ENCODE data around the gene PACRG.

Gene PACRG

DNA sequence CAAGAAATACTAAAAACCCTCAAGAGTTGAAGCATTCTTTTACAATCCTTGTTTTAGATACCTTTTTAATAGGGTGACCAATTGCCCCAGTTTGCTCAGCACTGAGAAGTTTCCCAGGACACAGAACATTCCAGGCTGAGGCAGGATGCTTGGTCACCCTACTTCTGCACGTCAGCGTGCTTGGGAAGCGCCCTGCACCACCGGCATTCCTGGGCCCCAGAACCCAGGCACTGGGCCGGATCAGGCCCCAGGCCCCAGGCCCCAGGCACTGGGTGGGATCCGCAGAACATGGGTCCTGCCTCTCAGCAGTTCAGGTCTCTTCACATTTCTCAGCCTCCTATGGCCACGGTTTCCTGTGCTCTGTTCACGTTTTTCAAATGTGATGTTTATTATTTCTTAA is 472.9 kb downstream of the PACRG start:
- no peak for DNase-seq (ENCODE audit: low spot score)

DNA sequence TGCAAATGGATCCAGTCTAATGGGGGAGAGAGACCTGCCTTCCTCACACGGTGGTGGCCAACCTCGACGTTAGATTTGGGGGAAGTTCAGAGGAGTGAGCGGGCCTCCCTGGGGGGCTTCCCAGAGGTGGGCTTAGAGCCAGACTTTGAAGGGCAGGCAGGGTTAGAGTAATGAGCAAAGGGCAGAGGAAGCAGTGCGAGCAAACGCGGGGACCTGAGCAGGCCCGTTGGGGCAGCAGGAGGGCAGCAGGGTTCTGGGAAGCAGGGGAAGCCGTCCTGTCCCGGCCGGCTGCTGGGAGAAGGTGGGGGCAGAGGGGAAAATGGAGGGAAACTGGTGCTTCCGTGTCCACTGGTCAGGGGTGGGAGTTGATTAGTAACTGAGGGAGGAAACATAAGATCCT is 474.1 kb downstream of the PACRG start:
- no peak for DNase-seq (ENCODE audit: low spot score)

- DNase-seq (ENCODE audit: low spot score), result no peak
These were observed 478.4 kb downstream of the PACRG start for GRCh38 chr6:163206196-163206595.

DNA sequence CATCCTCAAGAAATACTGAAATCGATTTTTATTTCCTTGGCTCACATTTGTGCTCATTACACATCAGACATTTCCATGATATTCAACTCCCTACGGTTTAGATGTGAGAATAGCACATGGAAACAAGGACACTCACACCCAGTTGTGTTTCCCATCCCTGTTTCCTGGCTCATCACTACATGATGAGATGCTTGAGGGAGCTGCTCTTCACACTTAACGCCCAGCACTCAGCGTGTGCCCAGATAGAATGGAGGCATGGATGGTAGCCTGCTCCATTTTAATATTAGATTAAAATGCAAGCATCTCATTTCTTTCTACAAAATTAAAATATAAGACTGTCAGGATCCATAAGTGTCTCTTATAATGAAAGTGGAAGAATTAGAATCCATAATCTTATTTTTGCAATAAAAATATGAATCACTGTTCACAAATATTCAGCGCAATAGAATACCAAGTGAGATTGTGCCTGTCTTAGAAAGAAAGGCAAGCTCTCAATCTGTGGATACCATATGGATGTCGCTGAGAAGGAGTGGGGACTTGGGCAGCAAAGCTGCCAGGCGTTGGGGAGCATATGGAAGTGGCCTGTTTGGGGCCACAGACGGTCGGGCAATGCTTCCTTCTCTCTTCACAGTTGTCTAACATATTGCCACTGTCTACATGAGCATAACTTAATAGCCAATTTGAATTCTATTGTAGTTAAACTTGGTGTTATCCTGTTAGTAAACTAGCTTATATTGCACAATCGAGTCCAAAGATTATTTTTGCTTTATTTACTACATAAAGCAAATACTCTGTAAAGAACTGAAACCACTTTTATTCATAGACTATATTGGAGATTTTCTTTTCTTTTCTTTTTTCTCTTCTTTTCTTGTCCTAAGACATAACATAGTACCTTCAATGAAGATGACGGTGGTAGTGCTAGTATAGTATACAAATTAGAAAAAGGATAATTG is 479.9 kb downstream of the PACRG start:
- no peak for DNase-seq (ENCODE audit: low spot score)

DNA sequence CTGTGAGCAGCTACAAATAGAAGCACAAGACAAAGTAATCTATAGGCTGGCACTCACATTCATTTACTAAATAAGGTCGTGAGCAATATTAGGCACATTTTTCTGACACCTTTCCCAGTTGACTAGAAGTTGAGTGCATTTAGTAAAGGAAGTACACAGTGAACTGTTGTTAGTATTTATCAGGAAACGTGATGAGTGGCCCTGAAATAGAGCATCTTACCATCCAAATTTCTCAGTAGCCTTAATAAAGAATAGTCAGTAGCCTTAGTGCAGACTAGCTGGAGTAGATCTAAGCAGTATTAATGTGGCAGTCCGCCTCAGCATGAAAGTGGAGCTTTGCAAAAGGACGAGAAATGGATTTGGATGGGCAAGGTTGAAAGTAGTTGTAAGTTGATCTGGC is 481.2 kb downstream of the PACRG start:
- DNase-seq (ENCODE audit: low spot score), result no peak

- no peak for DNase-seq (ENCODE audit: low spot score)
These were observed 484.3 kb downstream of the PACRG start for GRCh38 chr6:163212123-163212522.

- DNase-seq (ENCODE audit: low spot score), result no peak
These were observed 486.5 kb downstream of the PACRG start for GRCh38 chr6:163214259-163214658.

DNA sequence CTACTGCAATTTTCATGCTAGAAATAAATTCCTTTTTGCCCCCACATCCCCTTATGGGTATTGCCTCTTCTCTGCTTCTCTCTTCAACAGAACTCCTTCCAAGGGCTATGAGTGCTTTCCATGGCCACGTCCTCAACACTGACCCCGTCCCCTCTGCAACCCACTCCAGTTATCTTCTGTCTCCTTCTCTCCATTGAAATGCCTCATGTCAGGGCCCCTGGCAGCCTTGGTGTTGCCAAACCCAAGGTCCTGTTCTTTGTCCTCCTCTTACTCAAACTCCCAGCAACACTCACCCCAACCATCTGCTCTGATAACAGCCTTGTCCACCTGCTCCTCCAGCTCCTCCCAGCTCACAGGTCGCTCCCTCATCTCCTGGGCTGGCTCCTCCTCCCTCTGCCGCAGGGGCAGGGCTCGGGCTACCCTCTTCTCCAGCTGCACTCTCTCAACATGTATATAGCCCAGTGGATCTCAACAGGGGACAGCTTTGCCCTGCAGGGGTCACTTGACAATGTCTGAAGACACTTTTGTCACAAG is 490.7 kb downstream of the PACRG start:
- no peak for DNase-seq (ENCODE audit: low spot score)

DNA sequence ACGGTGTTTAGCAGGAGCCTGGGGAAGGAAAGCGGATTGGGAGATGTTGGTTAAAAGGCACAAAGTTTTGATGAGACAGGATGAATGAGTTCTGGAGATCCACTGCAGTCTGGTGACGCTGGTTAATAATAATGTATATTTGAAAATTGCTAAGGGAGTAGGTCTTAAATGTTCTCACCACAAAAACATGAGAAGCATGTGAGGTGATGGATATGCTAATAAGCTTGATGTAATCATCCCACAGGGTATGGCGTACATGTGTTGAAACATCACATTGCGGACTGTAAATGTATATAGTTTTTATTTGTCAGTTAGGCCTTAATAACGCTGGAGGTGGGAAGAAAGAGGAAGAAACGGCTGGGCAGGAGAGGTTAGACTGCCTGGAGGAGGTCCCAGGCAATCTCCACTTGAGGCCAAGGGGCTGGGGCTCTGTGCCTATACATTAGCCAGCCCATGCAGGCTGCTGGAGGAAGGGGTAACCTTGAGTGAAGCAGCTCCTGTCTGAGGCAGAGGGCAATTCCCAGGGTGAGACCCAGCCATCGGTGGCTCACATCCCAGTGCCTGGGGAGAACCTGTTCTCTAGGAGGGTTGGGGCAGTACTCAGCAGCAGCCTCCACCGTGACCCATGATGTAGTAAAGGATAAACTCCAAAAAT is 498.5 kb downstream of the PACRG start:
- DNase-seq (ENCODE audit: low spot score), result no peak

DNA sequence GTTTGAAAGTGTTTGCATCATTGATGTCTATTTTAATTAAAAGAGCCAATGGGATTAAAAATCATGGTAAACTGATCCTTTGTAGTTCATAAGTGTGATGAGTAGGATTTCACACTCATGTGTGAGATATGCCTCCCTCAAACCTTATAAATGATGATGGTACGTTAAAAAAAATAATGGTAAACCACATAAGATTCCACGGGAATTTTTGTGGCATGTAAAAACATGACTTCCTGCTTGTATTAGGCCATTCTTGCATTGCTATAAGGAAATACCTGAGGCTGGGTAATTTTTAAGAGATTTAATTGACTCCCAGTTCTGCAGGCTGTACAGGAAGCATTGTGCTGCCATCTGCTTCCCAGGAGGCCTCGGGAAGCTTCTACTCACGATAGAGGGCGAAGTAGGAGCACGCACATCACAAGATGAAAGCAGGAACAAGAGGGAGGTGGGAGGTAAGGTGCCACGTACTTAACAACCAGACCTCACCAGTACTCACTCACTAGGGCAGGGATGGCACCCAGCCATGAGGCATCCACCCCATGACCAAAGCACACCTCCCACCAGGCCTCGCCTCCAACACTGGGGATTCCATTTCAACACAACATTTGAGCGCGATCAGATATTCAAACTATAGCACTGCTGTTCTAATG is 499.2 kb downstream of the PACRG start:
- DNase-seq (ENCODE audit: low spot score), result no peak

GRCh38 chr6:163228041-163228440 is 500.3 kb downstream of the PACRG start:
- DNase-seq (ENCODE audit: low spot score), result no peak

- no peak for DNase-seq (ENCODE audit: low spot score)
These were observed 501.3 kb downstream of the PACRG start for GRCh38 chr6:163229050-163229449.

GRCh38 chr6:163230901-163231300 is 503.1 kb downstream of the PACRG start:
- DNase-seq (ENCODE audit: low spot score), result no peak

GRCh38 chr6:163231356-163232014 is 503.7 kb downstream of the PACRG start:
- DNase-seq (ENCODE audit: low spot score), result no peak

DNA sequence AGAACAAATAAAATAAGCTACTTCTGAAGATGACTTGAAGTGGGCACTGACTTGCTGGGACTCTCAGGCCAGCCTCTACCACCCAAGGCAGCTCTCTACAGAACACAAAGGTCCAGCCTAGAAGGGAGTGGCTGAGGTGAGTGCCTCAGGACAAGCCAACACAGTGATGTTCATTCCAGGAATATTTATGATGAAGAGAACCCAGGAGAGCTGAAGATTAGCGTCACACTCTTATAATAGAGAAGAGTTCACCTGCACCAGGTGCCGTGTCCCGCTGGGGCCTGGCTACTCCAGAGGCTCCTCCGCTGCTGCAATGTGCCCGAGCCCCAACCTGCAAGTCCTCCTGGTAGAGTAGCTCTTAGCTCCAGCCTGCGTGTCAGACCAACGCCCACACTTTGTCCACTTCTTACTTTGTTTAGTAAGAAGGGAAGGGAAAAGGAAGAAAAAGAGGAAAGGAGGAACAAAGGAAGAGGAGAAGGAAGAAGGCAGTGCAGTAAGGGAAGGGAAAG is 504.3 kb downstream of the PACRG start:
- DNase-seq (ENCODE audit: low spot score), result no peak

DNA sequence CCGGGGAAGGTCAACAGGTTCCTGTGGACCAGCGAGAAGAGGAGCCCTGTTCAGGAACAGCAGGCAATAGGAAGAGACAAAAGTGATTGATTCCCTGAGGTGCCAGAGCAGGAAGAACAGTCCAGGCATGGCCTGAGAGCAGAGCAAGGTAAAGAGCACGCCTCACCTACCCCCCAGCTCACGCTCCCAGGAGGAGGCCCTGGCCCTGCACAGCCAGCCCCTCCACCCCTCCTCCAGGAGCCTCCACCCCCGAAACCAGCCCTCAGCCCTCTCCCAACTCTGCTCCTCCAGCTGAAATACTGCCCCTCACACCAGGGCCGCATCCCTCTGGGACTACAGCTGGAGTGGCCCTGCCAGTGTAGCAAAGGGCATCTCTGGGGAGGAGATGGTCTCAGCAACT is 504.9 kb downstream of the PACRG start:
- no peak for DNase-seq (ENCODE audit: low spot score)

- no peak for DNase-seq (ENCODE audit: low spot score)
These were observed 509.3 kb downstream of the PACRG start for GRCh38 chr6:163237110-163237509.

DNA sequence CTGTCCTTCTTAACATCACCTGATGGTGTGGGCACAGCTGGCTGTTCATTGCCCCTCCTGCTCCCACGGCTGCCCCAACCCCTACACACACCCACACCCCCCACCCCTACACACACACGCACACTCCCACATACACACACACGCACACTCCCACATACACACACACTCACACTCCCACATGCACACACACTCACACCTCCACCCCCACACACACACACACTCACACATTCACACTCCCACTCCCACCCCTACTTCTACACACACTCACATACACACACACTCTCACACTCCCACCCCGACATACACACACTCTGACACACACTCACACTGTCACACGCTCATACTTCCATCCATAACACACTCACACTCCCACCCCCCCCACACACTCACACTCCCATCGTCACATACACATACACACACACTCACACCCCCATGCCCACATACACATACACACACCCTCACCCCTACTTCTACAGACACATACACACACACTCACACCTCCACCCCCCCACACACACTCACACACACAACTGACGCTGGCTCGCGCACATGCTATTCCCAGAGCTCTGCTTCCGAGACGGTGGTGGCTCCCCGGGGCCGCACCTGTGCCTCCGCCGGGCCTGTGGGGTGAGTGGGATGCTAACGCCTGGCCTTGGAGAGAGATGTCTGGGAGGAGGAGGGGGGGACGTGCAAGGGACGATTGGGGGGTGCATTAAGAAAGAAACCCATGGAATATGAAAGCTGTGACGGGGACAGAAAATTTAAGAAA is 512.0 kb downstream of the PACRG start:
- DNase-seq (ENCODE audit: low spot score), result no peak

GRCh38 chr6:163240556-163240955 is 512.8 kb downstream of the PACRG start:
- no peak for DNase-seq (ENCODE audit: low spot score)

DNA sequence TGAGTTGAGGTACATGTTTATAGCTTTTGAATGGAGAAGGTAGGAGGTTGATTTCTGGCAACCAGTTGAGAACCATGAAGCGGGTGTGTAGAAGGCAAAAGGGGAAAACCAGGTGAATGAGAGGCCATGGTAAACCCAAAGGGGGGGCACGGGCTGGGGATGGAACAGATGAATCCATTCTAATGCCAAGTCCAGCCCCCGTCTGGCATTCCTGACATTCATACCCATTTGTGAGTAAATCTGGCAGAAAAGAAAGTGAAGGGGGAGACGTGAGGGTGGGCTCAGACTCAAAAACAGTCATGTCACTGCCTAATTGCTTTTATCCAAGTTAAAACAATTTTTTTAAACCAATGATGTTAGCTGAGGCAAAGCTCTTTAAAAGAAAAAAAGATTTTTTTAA is 513.9 kb downstream of the PACRG start:
- DNase-seq (ENCODE audit: low spot score), result no peak

GRCh38 chr6:163243083-163243482 is 515.3 kb downstream of the PACRG start:
- DNase-seq (ENCODE audit: low spot score), result no peak
